ENCODE data around the gene SLC1A5. TPM values are rescaled to one million over a fixed set of nuclear protein-coding genes. Genes with fewer than 3 reads are reported as not detected.

The SLC1A5 gene
- total and polyA plus RNA-seq, 7 donors = 3.2 to 12.6 (median 7.8) TPM

GRCh38 chr19:46830864-46831263 is 42.5 kb upstream of the SLC1A5 start:
- no peak for TF ChIP-seq CTCF (IDR thresholded peaks at IDR 0.05)
- DNase-seq = no peak
- Histone ChIP-seq H3K36me3 (ENCODE audit: insufficient read depth in 1 of 2, low read depth in 1 of 2) (no peaks in the 10 kb centered on the region), H3K27ac (no peak overlapping the region), H3K9me3 (no peaks in the 10 kb centered on the region), H3K4me3 (no peak overlapping the region), H3K4me1 (no peaks in the 10 kb centered on the region), H3K27me3 (ENCODE audit: insufficient read depth in 3 of 3, low read length in 2 of 3) (no peaks in the 10 kb centered on the region)
- WGBS, 3 donors = 95 to 98% (median 98%) methylated on average over 2 of the region's 2 CpGs
- intact Hi-C loops (cut with DNase I) = no loop called here
- no peak for ATAC-seq

- no peak overlapping the region for H3K27ac ChIP-seq
- no peak for TF ChIP-seq CTCF (IDR thresholded peaks at IDR 0.05)
- no peaks in the 10 kb centered on the region for H3K4me1 ChIP-seq
- WGBS, 3 donors = 77 to 85% (median 82%) methylated on average over 5 of the region's 5 CpGs
- ATAC-seq (no peak), DNase-seq (no peak)
- H3K4me3 ChIP-seq = no peak overlapping the region
- intact Hi-C loops (cut with DNase I) = loop anchor here in 1 of 2 donors (5.0 kb wide), 1 partner anchor 41 kb away; the partner anchor contains the start of gene SLC1A5
- H3K27me3 ChIP-seq (ENCODE audit: insufficient read depth in 3 of 3, low read length in 2 of 3) = no peaks in the 10 kb centered on the region
- H3K9me3 ChIP-seq = no peaks in the 10 kb centered on the region
- H3K36me3 ChIP-seq (ENCODE audit: insufficient read depth in 1 of 2, low read depth in 1 of 2) = no peaks in the 10 kb centered on the region
Measured at GRCh38 chr19:46828484-46828883, 40.1 kb upstream of the SLC1A5 start.

- Histone ChIP-seq H3K9me3 (no peaks in the 10 kb centered on the region), H3K4me3 (no peak overlapping the region), H3K36me3 (ENCODE audit: insufficient read depth in 1 of 2, low read depth in 1 of 2) (no peaks in the 10 kb centered on the region), H3K27me3 (ENCODE audit: insufficient read depth in 3 of 3, low read length in 2 of 3) (no peaks in the 10 kb centered on the region), H3K27ac (no peak overlapping the region), H3K4me1 (no peaks in the 10 kb centered on the region)
- intact Hi-C loops (cut with DNase I) = loop anchor here in 1 of 2 donors (5.0 kb wide), 1 partner anchor 38 kb away; the partner anchor contains the start of gene SLC1A5
- WGBS, 3 donors = 85 to 92% (median 86%) methylated on average over 5 of the region's 5 CpGs
- no peak for DNase-seq
- TF ChIP-seq CTCF (IDR thresholded peaks at IDR 0.05) = no peak
- no peak for ATAC-seq
Measured at GRCh38 chr19:46825731-46826055, 37.3 kb upstream of the SLC1A5 start.

- Histone ChIP-seq H3K9me3 (no peaks in the 10 kb centered on the region), H3K27me3 (ENCODE audit: insufficient read depth in 3 of 3, low read length in 2 of 3) (no peaks in the 10 kb centered on the region), H3K36me3 (ENCODE audit: insufficient read depth in 1 of 2, low read depth in 1 of 2) (no peaks in the 10 kb centered on the region), H3K4me3 (no peak overlapping the region), H3K27ac (no peak overlapping the region), H3K4me1 (no peaks in the 10 kb centered on the region)
- WGBS, 3 donors = 79 to 83% (median 80%) methylated on average over 21 of the region's 21 CpGs
- ATAC-seq = no peak
- no peak for TF ChIP-seq CTCF (IDR thresholded peaks at IDR 0.05)
- intact Hi-C loops (cut with DNase I) = loop anchor here in 1 of 2 donors (5.0 kb wide), 1 partner anchor 38 kb away; the partner anchor contains the start of gene SLC1A5
- DNase-seq = no peak
Measured at GRCh38 chr19:46824890-46825730, 36.7 kb upstream of the SLC1A5 start.
